ENCODE results near the gene STYXL1. TPM values are rescaled to one million over a fixed set of nuclear protein-coding genes. Genes with fewer than 3 reads are reported as not detected.
A peak's percentile ranks its signal among the peaks of the same experiment; 100 is the strongest.

STYXL1 gene
- total and polyA plus RNA-seq, 2 experiments from 2014 or later, result 28.0 to 39.2 TPM

GRCh38 chr7:75969704-75970498 is 77.9 kb downstream of the STYXL1 start:
- Histone ChIP-seq H3F3A (replicated peaks; ENCODE audit: low read depth) (no peaks in the 10 kb centered on the region), H3K36me3 (ENCODE audit: insufficient read depth) (peaks cover 8% of the 10 kb centered on the region; the same call in 1 of the 2 replicates), H3K27ac (ENCODE audit: low read depth) (no peak overlapping the region), H3K4me2 (no peak overlapping the region), H3K4me3 (no peak overlapping the region), H3K79me2 (replicated peaks; ENCODE audit: insufficient read depth) (0 out of 2 replicates have a peak, but pooled peaks cover 2% of the 10 kb centered on the region), H2AFZ (no peak overlapping the region), H3K4me1 (ENCODE audit: insufficient read depth) (no peaks in the 10 kb centered on the region), H4K20me1 (replicated peaks; ENCODE audit: insufficient read depth) (no peaks in the 10 kb centered on the region), H3K27me3 (ENCODE audit: insufficient read depth) (no peaks in the 10 kb centered on the region), H3K9me2 (ENCODE audit: insufficient read depth) (no peaks in the 10 kb centered on the region)
- Mint-ChIP-seq H3K9me3 (no peaks in the 10 kb centered on the region), H3K27me3 (ENCODE audit: insufficient read depth, low read depth, poor library complexity) (peaks cover 6% of the 10 kb centered on the region), H3K4me1 (peaks cover 6% of the 10 kb centered on the region), H3K36me3 (ENCODE audit: low read depth) (peaks cover 25% of the 10 kb centered on the region), H3K4me3 (no peak overlapping the region), H3K27ac (peak overlapping the region; percentile 46)
- no peak for ATAC-seq
- DNase-seq (ENCODE audit: low spot score), result no peak
- TF ChIP-seq ZNF331 (CRISPR knock-in tag; IDR thresholded peaks at IDR 0.05; ENCODE audit: low read depth) (no peak), CREB1 (CRISPR knock-in tag; IDR thresholded peaks at IDR 0.05; ENCODE audit: low read depth) (no peak), EZH2 (IDR thresholded peaks at IDR 0.05; ENCODE audit: low read depth, unreplicated experiment) (no peak), NANOG (IDR thresholded peaks at IDR 0.05; ENCODE audit: borderline replicate concordance) (no peak), ETS1 (IDR thresholded peaks at IDR 0.05) (no peak), CTCF (conservative IDR thresholded peaks at IDR 0.05; ENCODE audit: low read depth in 2 of 2) (no peak), POLR2AphosphoS5 (IDR thresholded peaks at IDR 0.05; ENCODE audit: low read depth) (no peak)

GRCh38 chr7:75969182-75969581 is 78.6 kb downstream of the STYXL1 start:
- H3K9me3 Mint-ChIP-seq, result no peaks in the 10 kb centered on the region
- Histone ChIP-seq H3F3A (replicated peaks; ENCODE audit: low read depth) (no peaks in the 10 kb centered on the region), H3K79me2 (replicated peaks; ENCODE audit: insufficient read depth) (0 out of 2 replicates have a peak, but pooled peaks cover 2% of the 10 kb centered on the region), H3K4me1 (ENCODE audit: insufficient read depth) (no peaks in the 10 kb centered on the region), H3K27me3 (ENCODE audit: insufficient read depth) (no peaks in the 10 kb centered on the region), H3K9me2 (ENCODE audit: insufficient read depth) (no peaks in the 10 kb centered on the region), H3K36me3 (ENCODE audit: insufficient read depth) (peaks cover 7% of the 10 kb centered on the region; the same call in 1 of the 2 replicates), H3K27ac (ENCODE audit: low read depth) (no peak overlapping the region), H3K4me2 (no peak overlapping the region), H4K20me1 (replicated peaks; ENCODE audit: insufficient read depth) (no peaks in the 10 kb centered on the region), H2AFZ (no peak overlapping the region), H3K4me3 (no peak overlapping the region)
- H3K4me3 Mint-ChIP-seq, result no peak overlapping the region
- H3K27ac Mint-ChIP-seq, result peak overlapping the region; percentile 46
- ATAC-seq, result no peak
- peaks cover 6% of the 10 kb centered on the region for H3K4me1 Mint-ChIP-seq
- peaks cover 20% of the 10 kb centered on the region for H3K36me3 Mint-ChIP-seq (ENCODE audit: low read depth)
- H3K27me3 Mint-ChIP-seq (ENCODE audit: insufficient read depth, low read depth, poor library complexity), result peaks cover 6% of the 10 kb centered on the region
- TF ChIP-seq ETS1 (IDR thresholded peaks at IDR 0.05) (no peak), REST (IDR thresholded peaks at IDR 0.05; ENCODE audit: unreplicated experiment) (no peak), CTCF (conservative IDR thresholded peaks at IDR 0.05; ENCODE audit: low read depth in 2 of 2) (no peak)
- no peak for DNase-seq (ENCODE audit: low spot score)

Data from GM23338 (cell line).